K562 (cell line): ENCODE data around the gene ZNF213. TPM values are rescaled to one million over a fixed set of nuclear protein-coding genes. Genes with fewer than 3 reads are reported as not detected.
"Not testable (repeated sequence)": the region's sequence is repeated elsewhere in the genome, so short reads cannot be mapped to it uniquely, and the experiment has no call there.

ENCODE experiments used
- ATAC-seq: fragments of 200-7000 bp; cut with Tn5 transposase; 3 replicates; pipeline ENCODE4 v1.9.1; 2020; ENCODE audit warnings: moderate library complexity
- BruUV-seq: library from RNA; stranded (reverse); fragments of 400-500 nt; replicated peaks from 2 replicates; lab custom pipeline; 2021; lab: Mats Ljungman, UMichigan
- CTCF ChIA-PET: fragments of 300-600 bp; formaldehyde crosslinking; extraction: SDS; loops from one replicate; lab custom pipeline; 2021; ENCODE audit warnings: low intra/inter-chr PET ratio; lab: Yijun Ruan, JAX
- POLR2A ChIA-PET: fragments of 300-600, 350-650 bp; sonication (Branson Sonifier 250); formaldehyde crosslinking; extraction: SDS; loops from one replicate; lab custom pipeline; 2021; ENCODE audit warnings: antibody characterized with exemption, inconsistent platforms; lab: Yijun Ruan, JAX
- DNase-seq, 4 experiments: peaks; one replicate each; pipeline versions ENCODE4 v3.0.0 to v3.0.0-alpha.2; 2011 to 2018; ENCODE audit warnings: low spot score in 3 of 4, mixed read lengths in 3 of 4; ENCODE audit errors: extremely low read depth in 1 of 4
- FAIRE-seq: peaks from 2 replicates; lab custom pipeline; 2011; peaks lifted over from hg19 to GRCh38; lab: Jason Lieb, UNC
- H2AFZ ChIP-seq: 2 replicates; pipeline ENCODE4 v1.6.0; 2011; ENCODE audit warnings: low read depth, low read length, control low read depth, inconsistent platforms
- H3K27ac ChIP-seq: fragments of 200-600 bp; 3 replicates; pipeline ENCODE4 v1.8.0; 2011; ENCODE audit warnings: low read depth, mild to moderate bottlenecking, control low read depth, inconsistent platforms, low read length, moderate library complexity, mixed read lengths; ENCODE audit errors: extremely low read depth
- H3K27me3 ChIP-seq, 2 experiments: fragments of 300-600 bp in 1 of 2; 2 replicates in 1 of 2; 3 replicates in 1 of 2; pipeline versions ENCODE4 v1.6.0 to v1.8.0; 2011; ENCODE audit warnings: inconsistent platforms in 2 of 2, low read length in 2 of 2, mild to moderate bottlenecking in 1 of 2, mixed read lengths in 1 of 2, moderate library complexity in 1 of 2; ENCODE audit not compliant: control insufficient read depth in 2 of 2, insufficient read depth in 2 of 2
- H3K36me3 ChIP-seq: fragments of 300-600 bp; 3 replicates; pipeline ENCODE4 v1.8.0; 2011; ENCODE audit warnings: mild to moderate bottlenecking, low read length, inconsistent platforms; ENCODE audit not compliant: control insufficient read depth, insufficient read depth
- H3K4me1 ChIP-seq, 2 experiments: fragments of 200-600 bp in 1 of 2; replicated peaks in 1 of 2; 2 replicates in 1 of 2; 3 replicates in 1 of 2; pipeline versions ENCODE4 v1.5.1 to v1.8.0; 2011; ENCODE audit warnings: inconsistent platforms in 2 of 2, low read length in 2 of 2, mild to moderate bottlenecking in 1 of 2, mixed read lengths in 1 of 2, moderate library complexity in 1 of 2; ENCODE audit not compliant: control insufficient read depth in 2 of 2, insufficient read depth in 2 of 2
- H3K4me2 ChIP-seq: 2 replicates; pipeline ENCODE4 v1.6.1; 2011; ENCODE audit warnings: low read length, control low read depth, inconsistent platforms, mixed read lengths; ENCODE audit not compliant: insufficient read depth
- H3K4me3 ChIP-seq: fragments of 200-600 bp; sonication (generic), shearing (Covaris generic); 2 replicates; pipeline ENCODE4 v1.5.1; 2016; ENCODE audit warnings: control low read depth, inconsistent platforms
- H3K79me2 ChIP-seq: fragments of 200-600 bp; 3 replicates; pipeline ENCODE4 v1.8.0; 2011; ENCODE audit warnings: low read length, inconsistent platforms; ENCODE audit not compliant: control insufficient read depth, insufficient read depth
- H3K9ac ChIP-seq, 2 experiments: 2 replicates each; pipeline versions ENCODE4 v1.6.0 to v1.6.1; 2011; ENCODE audit warnings: low read depth in 2 of 2, low read length in 2 of 2, control low read depth in 1 of 2, inconsistent platforms in 1 of 2, mild to moderate bottlenecking in 1 of 2, mixed read lengths in 1 of 2; ENCODE audit not compliant: insufficient read depth in 1 of 2
- H3K9me1 ChIP-seq: one replicate; pipeline ENCODE4 v1.6.0; 2011; ENCODE audit warnings: inconsistent platforms, mild to moderate bottlenecking, low read length, moderate library complexity; ENCODE audit not compliant: control insufficient read depth, insufficient read depth
- H3K9me3 ChIP-seq: replicated peaks from 2 replicates; pipeline ENCODE4 v1.5.1; 2011; ENCODE audit warnings: low read depth, low read length, inconsistent platforms; ENCODE audit not compliant: control insufficient read depth, insufficient read depth
- H4K20me1 ChIP-seq: replicated peaks from 2 replicates; pipeline ENCODE4 v1.6.1; 2011; ENCODE audit warnings: low read length, inconsistent platforms, mixed read lengths; ENCODE audit not compliant: control insufficient read depth, insufficient read depth
- AFF1 ChIP-seq, 2 experiments: fragments of 450-650 bp; IDR thresholded peaks; 2 replicates each; pipeline ENCODE4 v1.6.1; 2018; ENCODE audit warnings: mild to moderate bottlenecking in 2 of 2, low read depth in 1 of 2; ENCODE audit not compliant: partially characterized antibody in 2 of 2
- ATF7 ChIP-seq: fragments of 450-650 bp; IDR thresholded peaks from 2 replicates; pipeline ENCODE4 v1.7.1; 2014; ENCODE audit warnings: mild to moderate bottlenecking, moderate library complexity
- BHLHE40 ChIP-seq: IDR thresholded peaks from 2 replicates; pipeline ENCODE4 v1.6.1; 2011; ENCODE audit warnings: low read length, improper control_type of control experiment
- GTF3C2 ChIP-seq: IDR thresholded peaks from 3 replicates; pipeline ENCODE4 v1.6.1; 2011; ENCODE audit warnings: borderline replicate concordance, mild to moderate bottlenecking, moderate library complexity; ENCODE audit not compliant: insufficient read length; ENCODE audit errors: extremely low read depth
- NONO ChIP-seq, 2 experiments: fragments of 200-400 bp in 1 of 2; fragments of 450-650 bp in 1 of 2; formaldehyde crosslinking in 1 of 2; IDR thresholded peaks; 2 replicates each; pipeline ENCODE4 v1.6.1; 2017; ENCODE audit warnings: low read depth in 2 of 2, mild to moderate bottlenecking in 2 of 2, moderate library complexity in 2 of 2, low read length in 1 of 2
- RAD21 ChIP-seq, 2 experiments: fragments of 250-450 bp in 1 of 2; fragments of 450-650 bp in 1 of 2; sonication (Bioruptor Pico) in 1 of 2; formaldehyde crosslinking in 1 of 2; IDR thresholded peaks in 1 of 2; conservative IDR thresholded peaks in 1 of 2; 2 replicates each; pipeline versions ENCODE4 v1.4.0 to v1.8.0; 2020 to 2022; ENCODE audit warnings: mild to moderate bottlenecking in 2 of 2, moderate library complexity in 1 of 2
- SMARCA5 ChIP-seq: fragments of 450-650 bp; IDR thresholded peaks from 2 replicates; pipeline ENCODE4 v1.6.1; 2016
- TRIM24 ChIP-seq, 2 experiments: fragments of 450-650 bp; IDR thresholded peaks; 2 replicates each; pipeline ENCODE4 v1.6.1; 2016
- XRCC5 ChIP-seq: fragments of 200-400 bp; formaldehyde crosslinking; IDR thresholded peaks from 2 replicates; pipeline ENCODE4 v1.6.1; 2017; ENCODE audit warnings: low read depth, mild to moderate bottlenecking, low read length
- WGBS: fragments of 100-300 bp; shearing (Covaris generic); methylation state at CpG from one replicate; pipeline ENCODE4 v1.1.6; 2016; ENCODE audit warnings: low coverage, mixed read lengths; ENCODE audit not compliant: insufficient coverage; ENCODE audit errors: missing lambda C conversion rate; 5-methylcytosine and 5-hydroxymethylcytosine counted together
- in situ Hi-C: fragments of 300-500 bp; cut with MboI; formaldehyde crosslinking; loops from 4 replicates; pipeline ENCODE4 v1.15.0; 2018; ENCODE audit warnings: inconsistent platforms, mixed read lengths
- intact Hi-C: fragments of 100-400 bp; cut with micrococcal nuclease; formaldehyde crosslinking; loops from 2 replicates; pipeline ENCODE4 v1.14.2; 2022
- polyA plus RNA-seq, 8 experiments: library from polyadenylated mRNA; depleted of rRNA in 4 of 8; stranded (reverse) in 5 of 8; unstranded in 3 of 8; fragments of >200 nt; fragmentation: Nextera tagmentation in 2 of 8; fragmentation: Illumina TruSeq in 1 of 8; extraction: Ambion mirVana in 2 of 8; extraction: Trizol in 1 of 8; gene quantifications; 2 replicates each; pipeline versions ENCODE4 v1.2.1 to v1.2.3, GENCODE V29; 2011 to 2014; ENCODE audit warnings: inconsistent platforms in 1 of 8, missing spikeins in 1 of 8
- total RNA-seq, 7 experiments: library from RNA; depleted of rRNA in 6 of 7; stranded (reverse); fragments of >200 nt in 6 of 7; fragmentation: Illumina TruSeq in 2 of 7; extraction: Trizol in 2 of 7; gene quantifications; 2 replicates each; pipeline versions ENCODE4 v1.2.1 to v1.2.3, GENCODE V29; 2011 to 2021; ENCODE audit warnings: low replicate concordance in 1 of 7

Gene ZNF213
- total and polyA plus RNA-seq, 9 of the 15 experiments (the other 6 are each of a cell fraction or from before 2014, with no cell fraction given) = 0.49 to 10.0 (median 1.8) TPM

GRCh38 chr16:3180445-3180878 is 45.6 kb downstream of the ZNF213 start (continued):
- TF ChIP-seq NONO (IDR thresholded peaks at IDR 0.05; ENCODE audit: low read depth in 2 of 2, low read length in 1 of 2) = 0 out of 4 replicates have a peak, but pooled peaks of 1 of the 2 experiments have one; percentile 23
- peak; percentile 80 for TF ChIP-seq GTF3C2
- peak; percentile 67 for TF ChIP-seq XRCC5
- no peak for TF ChIP-seq RAD21 (CRISPR knock-in tag; conservative IDR thresholded peaks at IDR 0.05 in 1 of 2, IDR thresholded peaks at IDR 0.05 in 1 of 2)

GRCh38 chr16:3182293-3182607 is 47.4 kb downstream of the ZNF213 start:
- H3K9me1 ChIP-seq, H3K79me2 ChIP-seq, DNase-seq, H3K36me3 ChIP-seq, H4K20me1 ChIP-seq, FAIRE-seq, H3K9me3 ChIP-seq, H3K27ac ChIP-seq, CTCF ChIA-PET, ATAC-seq, H3K27me3 ChIP-seq, in situ Hi-C loops, H2AFZ ChIP-seq: not testable (repeated sequence)
- intact Hi-C loops = loop anchor here (10.0 kb wide), 1 partner anchor 323 kb away; the partner anchor contains the start of gene CLUAP1
- Histone ChIP-seq H3K4me2 (peak overlapping the region; percentile 91; the same call in 1 of the 2 replicates), H3K9ac (peak overlapping the region in 1 of 2 experiments; percentile 93; a peak in 1 of 4 replicates), H3K4me1 (peaks cover 13 to 29% of the 10 kb centered on the region in 2 experiments; a peak in 4 of 5 replicates), H3K4me3 (peak overlapping the region; percentile 62)
- POLR2A ChIA-PET = interaction anchor here (0.7 to 1.6 kb wide), 4 partner anchors 9 to 129 kb away, joined by 3 to 4 read pairs (median 4); no protein-coding TSS in a partner anchor
- BruUV-seq = TSS peak; percentile 80
- whole genome bisulfite sequencing = 10% methylated on average over 8 of the region's 8 CpGs
- TF ChIP-seq ATF7 = 0 out of 2 replicates have a peak, but pooled peaks have one; percentile 21
- TF ChIP-seq BHLHE40 = 0 out of 2 replicates have a peak, but pooled peaks have one; percentile 12
- peak; percentile 32 to 53 for TF ChIP-seq AFF1 (IDR thresholded peaks at IDR 0.05; ENCODE audit: low read depth in 1 of 2, partially characterized antibody in 2 of 2)
- TF ChIP-seq SMARCA5 = 0 out of 2 replicates have a peak, but pooled peaks have one; percentile 24
- 0 out of 4 replicates have a peak, but pooled peaks of 1 of the 2 experiments have one; percentile 4 for TF ChIP-seq TRIM24 (IDR thresholded peaks at IDR 0.05)
